ENCODE results near the gene UQCRH.

UQCRH gene

DNA sequence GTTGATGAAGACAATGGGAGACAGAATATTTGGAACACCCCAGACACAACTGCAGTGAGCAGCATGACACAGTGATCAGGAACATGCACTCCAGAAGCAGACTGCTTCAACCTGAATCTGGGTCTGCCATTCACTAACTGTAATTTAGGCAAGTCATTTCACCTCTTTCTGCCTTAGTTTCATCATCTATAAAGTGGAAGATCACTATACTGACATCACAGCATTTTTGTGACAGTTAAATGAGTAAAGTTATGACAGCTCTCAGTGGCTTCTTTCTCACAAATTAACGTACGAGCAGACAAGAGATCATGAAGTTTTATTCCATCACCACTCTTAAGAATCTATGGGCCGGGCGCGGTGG, 14.4 kb upstream of the UQCRH start:
- Histone ChIP-seq H2AFZ (ENCODE audit: insufficient read depth, low read length, poor library complexity) (no peak overlapping the region), H3K23ac (ENCODE audit: low read length) (no peak overlapping the region), H3K4ac (ENCODE audit: low read depth, low read length) (no peak overlapping the region), H3K79me1 (ENCODE audit: low read length) (peaks cover 1% of the 10 kb centered on the region), H4K91ac (ENCODE audit: low read depth, low read length) (no peak overlapping the region), H3K4me2 (ENCODE audit: low read length) (no peak overlapping the region), H3K36me3 (ENCODE audit: control insufficient read depth in 1 of 2, insufficient read depth in 2 of 2, low read length in 2 of 2) (peaks cover 18 to 30% of the 10 kb centered on the region in 2 experiments), H3K9ac (ENCODE audit: low read length) (no peak overlapping the region), H4K12ac (ENCODE audit: low read depth, low read length) (no peak overlapping the region), H3K79me2 (ENCODE audit: control insufficient read depth, insufficient read depth, low read length, poor library complexity) (no peaks in the 10 kb centered on the region), H4K8ac (ENCODE audit: low read depth, low read length) (no peak overlapping the region), H3K9me3 (ENCODE audit: insufficient read depth, low read depth, low read length) (no peaks in the 10 kb centered on the region), H2AK5ac (ENCODE audit: low read length) (no peak overlapping the region), H3K4me1 (ENCODE audit: control insufficient read depth in 1 of 2, insufficient read depth in 2 of 2, low read length in 2 of 2) (peaks cover 2 to 7% of the 10 kb centered on the region in 2 experiments), H3K14ac (ENCODE audit: low read length) (no peak overlapping the region), H3K4me3 (ENCODE audit: low read depth, low read length) (no peak overlapping the region), H3K18ac (ENCODE audit: low read length) (no peak overlapping the region), H3K27ac (ENCODE audit: low read depth, low read length) (no peak overlapping the region), H2BK5ac (ENCODE audit: low read depth, low read length, poor library complexity) (no peak overlapping the region), H3K27me3 (ENCODE audit: insufficient read depth, low read length) (no peaks in the 10 kb centered on the region), H2BK12ac (ENCODE audit: low read length) (no peak overlapping the region), H2BK120ac (ENCODE audit: insufficient read depth, low read length, poor library complexity) (no peak overlapping the region)
- no CpG with 5 or more reads among the region's 5 CpGs for WGBS (ENCODE audit: extremely low coverage, insufficient coverage, insufficient read length)
- DNase-seq: no peak

DNA sequence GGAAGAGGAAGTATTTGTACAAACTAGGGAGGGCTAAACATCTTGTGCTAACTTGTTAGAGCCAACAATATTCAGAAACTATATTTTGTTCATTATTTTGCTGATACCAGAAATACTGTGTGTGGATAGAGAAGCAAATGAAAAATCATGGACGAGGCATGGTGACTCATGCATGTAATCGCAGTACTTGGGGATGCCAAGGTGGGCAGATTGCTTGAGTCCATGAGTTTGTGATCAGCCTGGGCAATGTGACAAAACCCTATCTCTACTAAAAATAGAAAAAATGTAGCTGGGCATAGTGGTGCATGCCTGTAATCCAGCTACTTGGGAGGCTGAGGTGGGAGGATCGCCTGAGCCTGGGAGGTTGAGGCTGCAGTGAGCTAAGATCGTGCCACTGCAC, 13.5 kb upstream of the UQCRH start:
- no peaks in the 10 kb centered on the region for H3K79me2 ChIP-seq (ENCODE audit: control insufficient read depth, insufficient read depth, low read length, poor library complexity)
- no peak overlapping the region for H2BK120ac ChIP-seq (ENCODE audit: insufficient read depth, low read length, poor library complexity)
- no peak overlapping the region for H4K8ac ChIP-seq (ENCODE audit: low read depth, low read length)
- H3K14ac ChIP-seq (ENCODE audit: low read length): no peak overlapping the region
- no peak overlapping the region for H2AK5ac ChIP-seq (ENCODE audit: low read length)
- H3K27me3 ChIP-seq (ENCODE audit: insufficient read depth, low read length): no peaks in the 10 kb centered on the region
- H3K4me1 ChIP-seq (ENCODE audit: control insufficient read depth in 1 of 2, insufficient read depth in 2 of 2, low read length in 2 of 2): peaks cover 2 to 7% of the 10 kb centered on the region in 2 experiments
- no peak overlapping the region for H3K4me3 ChIP-seq (ENCODE audit: low read depth, low read length)
- H2BK12ac ChIP-seq (ENCODE audit: low read length): no peak overlapping the region
- no peak overlapping the region for H2AFZ ChIP-seq (ENCODE audit: insufficient read depth, low read length, poor library complexity)
- no peak overlapping the region for H4K12ac ChIP-seq (ENCODE audit: low read depth, low read length)
- DNase-seq: no peak
- peaks cover 18 to 25% of the 10 kb centered on the region in 2 experiments for H3K36me3 ChIP-seq (ENCODE audit: control insufficient read depth in 1 of 2, insufficient read depth in 2 of 2, low read length in 2 of 2)
- no peak overlapping the region for H2BK5ac ChIP-seq (ENCODE audit: low read depth, low read length, poor library complexity)
- H3K9ac ChIP-seq (ENCODE audit: low read length): no peak overlapping the region
- no peaks in the 10 kb centered on the region for H3K9me3 ChIP-seq (ENCODE audit: insufficient read depth, low read depth, low read length)
- no peak overlapping the region for H3K4me2 ChIP-seq (ENCODE audit: low read length)
- WGBS (ENCODE audit: extremely low coverage, insufficient coverage, insufficient read length): no CpG with 5 or more reads among the region's 4 CpGs
- H3K18ac ChIP-seq (ENCODE audit: low read length): no peak overlapping the region
- no peak overlapping the region for H3K27ac ChIP-seq (ENCODE audit: low read depth, low read length)
- H3K79me1 ChIP-seq (ENCODE audit: low read length): peaks cover 1% of the 10 kb centered on the region
- no peak overlapping the region for H4K91ac ChIP-seq (ENCODE audit: low read depth, low read length)
- H3K23ac ChIP-seq (ENCODE audit: low read length): no peak overlapping the region
- H3K4ac ChIP-seq (ENCODE audit: low read depth, low read length): no peak overlapping the region

DNA sequence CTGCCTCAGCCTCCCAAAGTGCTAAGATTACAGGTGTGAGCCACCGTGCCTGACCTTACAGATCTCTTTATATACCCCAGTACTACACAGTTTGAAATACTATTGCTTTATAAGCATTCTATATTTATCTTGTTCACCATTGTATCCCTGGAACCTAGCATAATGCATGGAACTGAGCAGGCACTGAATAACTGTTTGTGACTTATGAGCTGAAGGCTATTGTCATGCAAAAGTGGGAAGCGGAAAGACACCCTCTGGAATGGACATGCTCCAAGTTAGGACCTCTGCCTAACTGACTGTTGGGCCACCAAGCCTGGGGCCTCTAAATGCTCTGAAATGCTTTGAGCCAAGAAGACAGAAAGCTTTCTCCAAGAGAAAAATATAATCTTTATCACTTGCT, 8.2 kb upstream of the UQCRH start:
- H4K12ac ChIP-seq (ENCODE audit: low read depth, low read length): no peak overlapping the region
- no peaks in the 10 kb centered on the region for H3K27me3 ChIP-seq (ENCODE audit: insufficient read depth, low read length)
- no peak overlapping the region for H3K9ac ChIP-seq (ENCODE audit: low read length)
- no peak overlapping the region for H2BK12ac ChIP-seq (ENCODE audit: low read length)
- H3K4me1 ChIP-seq (ENCODE audit: control insufficient read depth in 1 of 2, insufficient read depth in 2 of 2, low read length in 2 of 2): peaks cover 0 to 4% of the 10 kb centered on the region in 2 experiments
- no peak overlapping the region for H2BK5ac ChIP-seq (ENCODE audit: low read depth, low read length, poor library complexity)
- no peak overlapping the region for H3K4ac ChIP-seq (ENCODE audit: low read depth, low read length)
- H3K4me3 ChIP-seq (ENCODE audit: low read depth, low read length): no peak overlapping the region
- no peak overlapping the region for H3K27ac ChIP-seq (ENCODE audit: low read depth, low read length)
- no CpG with 5 or more reads among the region's 2 CpGs for WGBS (ENCODE audit: extremely low coverage, insufficient coverage, insufficient read length)
- H3K4me2 ChIP-seq (ENCODE audit: low read length): no peak overlapping the region
- H3K18ac ChIP-seq (ENCODE audit: low read length): no peak overlapping the region
- H3K14ac ChIP-seq (ENCODE audit: low read length): no peak overlapping the region
- no peak overlapping the region for H2BK120ac ChIP-seq (ENCODE audit: insufficient read depth, low read length, poor library complexity)
- H3K23ac ChIP-seq (ENCODE audit: low read length): no peak overlapping the region
- no peak overlapping the region for H4K91ac ChIP-seq (ENCODE audit: low read depth, low read length)
- peaks cover 5% of the 10 kb centered on the region for H3K79me2 ChIP-seq (ENCODE audit: control insufficient read depth, insufficient read depth, low read length, poor library complexity)
- peaks cover 5 to 23% of the 10 kb centered on the region in 2 experiments for H3K36me3 ChIP-seq (ENCODE audit: control insufficient read depth in 1 of 2, insufficient read depth in 2 of 2, low read length in 2 of 2)
- no peak overlapping the region for H4K8ac ChIP-seq (ENCODE audit: low read depth, low read length)
- H3K9me3 ChIP-seq (ENCODE audit: insufficient read depth, low read depth, low read length): no peaks in the 10 kb centered on the region
- H2AK5ac ChIP-seq (ENCODE audit: low read length): no peak overlapping the region
- no peak for DNase-seq
- no peaks in the 10 kb centered on the region for H3K79me1 ChIP-seq (ENCODE audit: low read length)
- no peak overlapping the region for H2AFZ ChIP-seq (ENCODE audit: insufficient read depth, low read length, poor library complexity)

DNA sequence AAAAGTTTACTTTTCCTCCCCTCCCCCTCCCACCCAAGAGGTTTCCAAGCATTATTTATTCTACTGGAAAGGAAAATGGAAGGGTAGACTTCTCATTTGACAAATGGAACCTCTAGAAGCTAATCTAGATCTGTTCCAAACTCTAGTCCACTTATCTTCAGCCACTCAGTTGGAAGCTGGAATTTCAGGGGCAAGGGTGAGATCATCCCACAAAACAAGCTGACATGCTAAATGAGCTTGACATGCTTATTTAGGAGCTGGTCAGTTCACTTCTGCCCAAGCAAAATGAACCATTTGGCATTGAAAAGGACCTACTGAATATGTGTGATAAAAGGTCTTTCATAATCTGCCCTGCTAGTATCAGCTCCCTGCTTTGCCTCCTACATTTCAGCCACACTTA, 5.1 kb upstream of the UQCRH start:
- Histone ChIP-seq H4K91ac (ENCODE audit: low read depth, low read length) (no peak overlapping the region), H3K36me3 (ENCODE audit: control insufficient read depth in 1 of 2, insufficient read depth in 2 of 2, low read length in 2 of 2) (peaks cover 5 to 21% of the 10 kb centered on the region in 2 experiments), H3K4me1 (ENCODE audit: control insufficient read depth in 1 of 2, insufficient read depth in 2 of 2, low read length in 2 of 2) (peaks cover 8 to 16% of the 10 kb centered on the region in 2 experiments), H2AFZ (ENCODE audit: insufficient read depth, low read length, poor library complexity) (no peak overlapping the region), H2AK5ac (ENCODE audit: low read length) (no peak overlapping the region), H3K4ac (ENCODE audit: low read depth, low read length) (no peak overlapping the region), H3K4me2 (ENCODE audit: low read length) (no peak overlapping the region), H3K9me3 (ENCODE audit: insufficient read depth, low read depth, low read length) (no peaks in the 10 kb centered on the region), H3K9ac (ENCODE audit: low read length) (no peak overlapping the region), H3K27me3 (ENCODE audit: insufficient read depth, low read length) (no peaks in the 10 kb centered on the region), H3K18ac (ENCODE audit: low read length) (no peak overlapping the region), H3K79me2 (ENCODE audit: control insufficient read depth, insufficient read depth, low read length, poor library complexity) (peaks cover 30% of the 10 kb centered on the region), H3K14ac (ENCODE audit: low read length) (no peak overlapping the region), H3K27ac (ENCODE audit: low read depth, low read length) (no peak overlapping the region), H3K23ac (ENCODE audit: low read length) (no peak overlapping the region), H4K12ac (ENCODE audit: low read depth, low read length) (no peak overlapping the region), H3K4me3 (ENCODE audit: low read depth, low read length) (no peak overlapping the region), H2BK120ac (ENCODE audit: insufficient read depth, low read length, poor library complexity) (no peak overlapping the region), H2BK12ac (ENCODE audit: low read length) (no peak overlapping the region), H2BK5ac (ENCODE audit: low read depth, low read length, poor library complexity) (no peak overlapping the region), H3K79me1 (ENCODE audit: low read length) (peaks cover 20% of the 10 kb centered on the region), H4K8ac (ENCODE audit: low read depth, low read length) (no peak overlapping the region)
- DNase-seq: no peak
